Activated naive CD8-positive, alpha-beta T cell treated with anti-CD3 and anti-CD28 coated beads for 36 hours (primary cell): Measurements from ENCODE around the gene FGFBP3. TPM values are rescaled to one million over a fixed set of nuclear protein-coding genes. Genes with fewer than 3 reads are reported as not detected.
A peak's percentile ranks its signal among the peaks of the same experiment; 100 is the strongest.

Experiments used
- DNase-seq: peaks from one replicate; pipeline ENCODE4 v3.0.0; 2021
- H3K27ac Mint-ChIP-seq: one replicate; pipeline ENCODE4 v1.8.0; 2022; ENCODE audit warnings: mild to moderate bottlenecking, moderate library complexity, mixed read lengths
- H3K27me3 Mint-ChIP-seq: one replicate; pipeline ENCODE4 v1.8.0; 2022; ENCODE audit warnings: mild to moderate bottlenecking, mixed read lengths
- H3K36me3 Mint-ChIP-seq: one replicate; pipeline ENCODE4 v1.8.0; 2021; ENCODE audit warnings: mild to moderate bottlenecking, mixed read lengths
- H3K4me1 Mint-ChIP-seq: one replicate; pipeline ENCODE4 v1.8.0; 2021; ENCODE audit warnings: mixed read lengths
- H3K4me3 Mint-ChIP-seq: one replicate; pipeline ENCODE4 v1.8.0; 2022; ENCODE audit warnings: mild to moderate bottlenecking, moderate library complexity, mixed read lengths
- H3K9me3 Mint-ChIP-seq: one replicate; pipeline ENCODE4 v1.8.0; 2022; ENCODE audit warnings: mixed read lengths
- total RNA-seq, 2 experiments: library from RNA; stranded (reverse); gene quantifications; one replicate each; pipeline ENCODE4 v1.2.3, GENCODE V29; 2021

Gene FGFBP3
- 1 to 10 TPM; 3.6 to 3.9 TPM for total RNA-seq

GRCh38 chr10:91909117-91909677 lies at the start of gene FGFBP3:
Gene FGFBP3, minus strand, starts transcription at chr10:91909486. Its CDS starts 517 bp downstream, at chr10:91908969.
- peaks cover 14% of the 10 kb centered on the region for H3K27me3 Mint-ChIP-seq
- peak within 1 kb of the TSS; percentile 90 for H3K27ac Mint-ChIP-seq
- peaks cover 16% of the 10 kb centered on the region for H3K36me3 Mint-ChIP-seq
- no peaks in the 10 kb centered on the region for H3K9me3 Mint-ChIP-seq
- peak; percentile 42 for DNase-seq
- H3K4me3 Mint-ChIP-seq, result peak within 1 kb of the TSS; percentile 84
- H3K4me1 Mint-ChIP-seq, result peaks cover 26% of the 10 kb centered on the region

DNA sequence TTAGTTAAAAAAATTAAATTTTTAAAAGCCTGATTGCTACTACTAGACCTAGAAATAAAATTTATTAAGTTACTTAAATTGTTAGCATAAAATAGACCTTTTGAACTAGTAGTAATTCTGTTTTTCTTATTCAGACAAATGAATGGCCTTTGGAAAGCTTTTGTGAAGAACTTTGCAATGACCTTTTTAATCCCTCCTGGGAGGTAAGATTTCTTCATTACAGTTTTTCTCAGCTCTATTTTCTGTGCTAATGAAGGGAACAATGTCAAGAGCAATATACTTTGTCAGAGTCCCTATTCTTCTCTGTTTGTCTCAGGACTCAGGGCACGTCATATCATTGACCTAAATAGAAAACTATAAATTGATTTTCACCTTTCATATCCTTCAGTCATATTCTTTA lies 47.8 kb upstream of the FGFBP3 start:
- H3K36me3 Mint-ChIP-seq, result peaks cover 37% of the 10 kb centered on the region

GRCh38 chr10:91955114-91955513 lies 45.8 kb upstream of the FGFBP3 start:
- Mint-ChIP-seq H3K36me3 (peaks cover 39% of the 10 kb centered on the region), H3K9me3 (no peaks in the 10 kb centered on the region), H3K4me1 (no peaks in the 10 kb centered on the region), H3K27me3 (no peaks in the 10 kb centered on the region), H3K27ac (no peak overlapping the region), H3K4me3 (no peak overlapping the region)
- DNase-seq, result no peak

More for the DNA sequence above, 47.8 kb upstream of the FGFBP3 start:
- H3K27ac Mint-ChIP-seq, result no peak overlapping the region
- H3K4me1 Mint-ChIP-seq, result no peaks in the 10 kb centered on the region
- no peaks in the 10 kb centered on the region for H3K9me3 Mint-ChIP-seq
- no peak overlapping the region for H3K4me3 Mint-ChIP-seq
- H3K27me3 Mint-ChIP-seq, result no peaks in the 10 kb centered on the region
- DNase-seq, result no peak

GRCh38 chr10:91953600-91954160 lies 44.4 kb upstream of the FGFBP3 start:
- H3K36me3 Mint-ChIP-seq, result peaks cover 38% of the 10 kb centered on the region
- H3K27ac Mint-ChIP-seq, result no peak overlapping the region
- peaks cover 2% of the 10 kb centered on the region for H3K4me1 Mint-ChIP-seq
- H3K9me3 Mint-ChIP-seq, result no peaks in the 10 kb centered on the region
- no peak for DNase-seq
- no peak overlapping the region for H3K4me3 Mint-ChIP-seq
- H3K27me3 Mint-ChIP-seq, result no peaks in the 10 kb centered on the region

DNA sequence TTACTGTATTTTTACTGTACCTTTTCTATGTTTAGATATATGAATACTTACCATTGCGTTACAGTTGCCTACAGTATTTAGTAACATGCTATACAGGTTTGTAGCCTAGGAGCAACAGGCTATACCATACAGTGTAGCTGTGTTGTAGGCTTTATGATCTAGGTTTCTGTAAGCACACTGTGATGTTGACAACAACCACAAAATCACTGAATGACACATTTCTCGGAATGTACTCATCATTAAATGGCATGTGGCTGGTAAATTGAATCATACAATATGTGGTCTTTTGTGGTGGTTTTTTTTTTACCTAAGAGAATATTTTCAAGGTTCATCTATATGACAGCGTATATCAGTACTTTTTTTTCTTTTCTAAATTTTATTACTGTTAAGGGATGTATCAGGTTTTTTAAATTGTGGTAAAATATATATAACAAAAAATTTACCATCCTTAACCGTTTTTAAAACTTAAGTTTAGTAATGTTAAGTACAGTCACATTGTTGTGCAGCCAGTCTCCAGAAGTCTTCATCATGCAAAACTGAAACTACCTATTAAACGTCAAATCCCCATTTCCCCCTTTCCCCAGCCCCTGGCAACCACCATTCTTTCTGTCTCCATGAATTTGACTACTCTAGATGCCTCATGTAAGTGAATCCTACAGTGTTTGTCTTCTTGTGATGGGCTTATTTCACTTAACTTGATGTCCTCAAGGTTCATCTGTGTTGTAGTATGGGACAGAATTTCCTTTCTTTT lies 35.8 kb upstream of the FGFBP3 start:
- Mint-ChIP-seq H3K36me3 (peaks cover 42% of the 10 kb centered on the region), H3K27me3 (no peaks in the 10 kb centered on the region)

GRCh38 chr10:91941426-91941825 lies 32.1 kb upstream of the FGFBP3 start:
- no peaks in the 10 kb centered on the region for H3K27me3 Mint-ChIP-seq
- H3K36me3 Mint-ChIP-seq, result peaks cover 41% of the 10 kb centered on the region
- H3K27ac Mint-ChIP-seq, result no peak overlapping the region
- peaks cover 26% of the 10 kb centered on the region for H3K4me1 Mint-ChIP-seq
- no peak for DNase-seq
- no peak overlapping the region for H3K4me3 Mint-ChIP-seq
- no peaks in the 10 kb centered on the region for H3K9me3 Mint-ChIP-seq

More for the DNA sequence above, 35.8 kb upstream of the FGFBP3 start:
- H3K4me3 Mint-ChIP-seq, result peak overlapping the region; percentile 48
- peak overlapping the region; percentile 87 for H3K27ac Mint-ChIP-seq
- DNase-seq, result peak; percentile 20
- H3K9me3 Mint-ChIP-seq, result no peaks in the 10 kb centered on the region
- peaks cover 25% of the 10 kb centered on the region for H3K4me1 Mint-ChIP-seq

- peaks cover 39% of the 10 kb centered on the region for H3K36me3 Mint-ChIP-seq
- peaks cover 20% of the 10 kb centered on the region for H3K4me1 Mint-ChIP-seq
- H3K27ac Mint-ChIP-seq, result no peak overlapping the region
- no peaks in the 10 kb centered on the region for H3K27me3 Mint-ChIP-seq
- no peaks in the 10 kb centered on the region for H3K9me3 Mint-ChIP-seq
- H3K4me3 Mint-ChIP-seq, result no peak overlapping the region
- no peak for DNase-seq
These were observed 30.4 kb upstream of the FGFBP3 start for GRCh38 chr10:91939653-91940052.

DNA sequence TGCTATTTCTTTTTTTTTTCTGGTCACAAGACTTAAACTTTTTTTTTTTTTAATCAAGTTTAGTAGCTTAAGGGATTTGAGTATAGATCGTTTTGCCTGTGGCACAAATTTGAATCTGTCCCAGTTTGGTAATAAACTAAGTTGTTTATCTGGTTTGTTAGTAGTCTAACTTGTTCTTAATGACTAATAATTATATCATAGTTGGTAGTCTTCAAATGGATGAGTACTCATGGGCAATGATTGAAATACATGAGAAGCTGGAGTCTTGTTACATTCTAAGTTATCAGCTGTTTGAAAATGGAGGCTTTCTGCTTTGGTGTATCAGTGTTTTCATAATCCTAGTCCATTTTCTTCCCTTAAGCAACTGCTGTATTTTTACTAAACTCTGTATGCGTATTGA lies 26.6 kb upstream of the FGFBP3 start:
- Mint-ChIP-seq H3K9me3 (no peaks in the 10 kb centered on the region), H3K27ac (no peak overlapping the region), H3K4me3 (no peak overlapping the region), H3K4me1 (peaks cover 40% of the 10 kb centered on the region), H3K27me3 (no peaks in the 10 kb centered on the region), H3K36me3 (peaks cover 53% of the 10 kb centered on the region)
- no peak for DNase-seq

DNA sequence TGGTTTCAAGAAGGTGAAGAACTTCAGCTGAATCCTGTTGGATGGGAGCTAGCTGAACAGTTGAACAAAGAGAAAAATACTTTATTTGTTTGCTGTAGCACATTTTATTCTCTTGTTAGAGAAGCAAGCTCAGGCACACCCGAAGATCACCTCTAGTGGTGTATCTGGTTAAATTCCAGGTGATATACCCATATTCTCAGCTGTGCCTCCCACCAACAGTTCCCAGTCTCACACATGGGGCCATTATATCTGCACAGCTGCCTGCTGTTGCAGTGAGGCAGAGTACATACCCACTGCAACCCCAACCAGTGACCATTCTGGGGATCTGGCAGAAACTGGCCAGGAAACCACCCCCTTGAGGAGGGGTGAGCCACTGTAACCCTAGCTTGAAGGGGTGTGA lies 23.5 kb upstream of the FGFBP3 start:
- Mint-ChIP-seq H3K27me3 (no peaks in the 10 kb centered on the region), H3K36me3 (peaks cover 48% of the 10 kb centered on the region), H3K27ac (no peak overlapping the region), H3K9me3 (no peaks in the 10 kb centered on the region), H3K4me3 (no peak overlapping the region), H3K4me1 (peaks cover 48% of the 10 kb centered on the region)
- no peak for DNase-seq

DNA sequence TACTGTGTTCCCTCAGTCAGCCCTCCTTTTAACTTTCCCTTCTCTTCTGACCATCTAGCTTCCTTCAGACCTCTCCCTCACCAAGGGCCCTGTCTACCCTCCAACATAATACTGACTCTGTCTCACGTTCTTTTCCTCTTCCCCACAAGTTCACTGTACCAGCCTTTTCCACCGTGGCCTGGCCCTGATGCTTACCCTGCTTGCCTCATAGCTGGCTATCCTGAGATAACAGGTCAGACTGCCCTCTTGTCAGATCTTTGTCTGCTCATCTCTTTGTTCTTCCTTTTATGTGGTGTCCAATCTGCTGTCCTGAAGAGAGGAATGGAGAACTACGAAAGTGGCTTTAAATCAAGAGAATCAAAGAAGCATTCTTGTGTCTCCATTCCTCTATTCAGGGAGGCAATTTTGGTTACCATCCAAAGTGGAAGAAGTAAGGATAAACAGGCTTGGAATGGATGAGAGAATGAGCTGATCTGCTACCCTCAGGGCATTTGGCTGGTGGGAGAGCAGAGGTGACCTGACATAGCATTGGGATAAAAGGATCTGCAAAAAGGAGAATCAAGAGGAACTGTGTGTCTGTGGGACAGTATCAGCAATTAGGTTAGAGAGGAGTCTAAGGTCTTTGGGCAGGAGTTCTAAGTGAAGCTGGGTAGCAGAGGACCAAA lies 22.4 kb upstream of the FGFBP3 start:
- Mint-ChIP-seq H3K4me3 (no peak overlapping the region), H3K36me3 (peaks cover 49% of the 10 kb centered on the region), H3K27me3 (no peaks in the 10 kb centered on the region), H3K27ac (no peak overlapping the region), H3K9me3 (no peaks in the 10 kb centered on the region), H3K4me1 (peaks cover 54% of the 10 kb centered on the region)
- DNase-seq, result no peak

- DNase-seq, result no peak
- H3K27ac Mint-ChIP-seq, result no peak overlapping the region
- H3K27me3 Mint-ChIP-seq, result no peaks in the 10 kb centered on the region
- H3K9me3 Mint-ChIP-seq, result no peaks in the 10 kb centered on the region
- no peak overlapping the region for H3K4me3 Mint-ChIP-seq
- H3K36me3 Mint-ChIP-seq, result peaks cover 50% of the 10 kb centered on the region
- H3K4me1 Mint-ChIP-seq, result peaks cover 61% of the 10 kb centered on the region
These were observed 21.7 kb upstream of the FGFBP3 start for GRCh38 chr10:91930939-91931338.

DNA sequence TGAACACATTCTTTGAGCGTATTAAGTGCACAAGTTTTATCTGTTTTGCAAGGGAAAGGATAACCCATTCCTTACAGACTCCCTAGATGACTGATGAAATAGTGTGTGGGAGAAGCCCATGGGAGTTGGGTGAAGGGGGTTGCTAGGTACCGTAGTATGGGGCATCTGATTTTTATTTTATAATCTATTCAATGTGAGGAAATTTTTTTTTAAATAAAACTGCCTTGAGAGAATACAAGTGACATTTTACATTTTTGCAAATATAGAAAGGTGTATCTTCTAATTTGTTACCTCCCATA lies 15.7 kb upstream of the FGFBP3 start:
- H3K4me3 Mint-ChIP-seq, result peak overlapping the region; percentile 96
- no peaks in the 10 kb centered on the region for H3K27me3 Mint-ChIP-seq
- no peak for DNase-seq
- H3K36me3 Mint-ChIP-seq, result peaks cover 27% of the 10 kb centered on the region
- no peaks in the 10 kb centered on the region for H3K9me3 Mint-ChIP-seq
- no peak overlapping the region for H3K27ac Mint-ChIP-seq
- peaks cover 42% of the 10 kb centered on the region for H3K4me1 Mint-ChIP-seq

DNA sequence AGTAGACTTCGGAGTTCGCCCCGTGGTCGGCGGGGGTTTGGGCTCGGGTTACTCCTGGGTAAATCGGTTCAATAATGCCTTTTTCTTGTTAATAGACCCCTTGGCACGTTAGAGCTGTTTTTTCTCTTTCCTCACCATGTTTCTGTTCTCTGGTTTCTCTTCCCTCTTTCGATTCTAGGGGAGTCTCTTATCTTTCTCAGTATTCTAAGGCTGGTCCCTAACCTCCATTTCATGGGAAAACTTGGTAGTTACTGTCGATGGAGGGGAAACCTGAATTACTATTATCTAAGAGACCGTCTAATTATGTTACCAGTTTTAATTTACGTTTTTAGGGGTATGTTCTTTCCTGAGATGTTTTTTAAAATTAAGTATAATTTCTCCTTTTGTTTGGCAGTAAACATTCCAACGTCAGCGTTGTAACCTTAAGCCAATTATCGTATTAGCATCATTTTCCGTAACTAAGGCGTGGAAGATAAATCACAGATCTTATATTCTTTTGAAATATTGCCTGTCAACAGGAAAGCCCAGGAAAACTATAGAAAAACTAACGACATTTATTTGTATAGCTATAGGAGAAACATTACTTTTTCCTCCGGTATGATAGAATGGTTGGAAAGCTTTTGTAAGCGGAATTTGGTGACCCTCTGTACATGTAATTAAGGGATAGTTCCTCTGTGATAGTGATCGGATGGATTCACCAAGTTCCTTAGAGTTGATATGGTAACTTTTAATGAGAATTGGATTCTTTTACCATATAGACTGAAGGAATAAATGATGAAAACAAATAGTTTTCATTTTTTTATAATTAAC lies 15.1 kb upstream of the FGFBP3 start:
- Mint-ChIP-seq H3K4me3 (peak overlapping the region; percentile 96), H3K4me1 (peaks cover 42% of the 10 kb centered on the region), H3K36me3 (peaks cover 27% of the 10 kb centered on the region), H3K27me3 (no peaks in the 10 kb centered on the region), H3K27ac (peak overlapping the region; percentile 97), H3K9me3 (no peaks in the 10 kb centered on the region)
- no peak for DNase-seq

- peak within 1 kb of the TSS; percentile 97 for H3K27ac Mint-ChIP-seq
- H3K4me3 Mint-ChIP-seq, result peak within 1 kb of the TSS; percentile 96
- H3K36me3 Mint-ChIP-seq, result peaks cover 23% of the 10 kb centered on the region
- peaks cover 4% of the 10 kb centered on the region for H3K27me3 Mint-ChIP-seq
- peak; percentile 92 for DNase-seq
- peaks cover 33% of the 10 kb centered on the region for H3K4me1 Mint-ChIP-seq
- H3K9me3 Mint-ChIP-seq, result peaks cover 1% of the 10 kb centered on the region
These were observed 14.3 kb upstream of the FGFBP3 start, which contains the start of gene BTAF1 for GRCh38 chr10:91923371-91924211. Gene BTAF1, plus strand, starts transcription at chr10:91923770. Its CDS starts 307 bp downstream, at chr10:91924077.
